ENCODE measurements around the gene SLC17A8.
"Not testable (repeated sequence)": the region's sequence is repeated elsewhere in the genome, so short reads cannot be mapped to it uniquely, and the experiment has no call there.

The SLC17A8 gene

GRCh38 chr12:100426145-100426544 lies 69.3 kb downstream of the SLC17A8 start:
- DNase-seq (ENCODE audit: low read depth, low spot score) = no peak

DNA sequence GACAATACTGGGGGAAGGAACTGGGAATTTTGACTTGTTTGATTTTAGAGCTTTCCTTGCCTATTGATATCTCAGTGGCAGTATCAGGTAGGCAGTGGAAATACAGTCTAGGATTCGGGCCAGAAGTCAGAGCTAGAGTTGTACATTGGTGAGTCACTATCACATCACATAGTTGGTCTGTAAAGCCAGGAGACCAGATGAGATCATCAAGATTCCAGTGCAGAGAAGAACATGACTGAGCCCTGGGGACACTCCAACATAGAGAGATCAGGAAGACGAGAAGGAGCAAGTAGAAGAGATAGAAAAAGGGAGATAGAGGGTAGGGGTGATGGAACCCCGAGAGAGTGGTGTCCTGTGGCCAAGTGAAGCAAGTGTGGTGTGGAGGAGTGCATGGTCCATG lies 70.2 kb downstream of the SLC17A8 start:
- peak; percentile 81 for DNase-seq (ENCODE audit: low read depth, low spot score)

GRCh38 chr12:100430251-100430650 lies 73.4 kb downstream of the SLC17A8 start:
- not testable (repeated sequence) for DNase-seq (ENCODE audit: low read depth, low spot score)

DNA sequence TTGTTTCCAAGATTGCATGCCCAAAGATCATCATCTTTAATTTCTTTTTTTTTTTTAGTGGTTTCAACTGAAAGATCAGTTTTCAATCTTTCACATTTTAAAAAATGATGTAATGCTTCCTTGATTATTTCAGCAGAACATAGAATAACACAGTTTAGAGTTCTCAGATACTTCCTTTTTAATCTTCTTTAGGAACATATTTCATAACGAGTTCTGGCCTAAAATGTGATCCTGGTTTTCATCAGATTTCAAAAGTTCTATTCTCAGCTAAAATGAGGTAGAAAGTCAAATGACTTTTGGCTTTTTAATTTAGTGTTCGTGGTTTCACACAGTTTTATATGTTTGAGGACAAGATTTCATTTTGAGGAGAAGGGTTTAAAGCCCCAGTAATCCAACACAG lies 76.8 kb downstream of the SLC17A8 start:
- DNase-seq (ENCODE audit: low read depth, low spot score) = no peak

DNA sequence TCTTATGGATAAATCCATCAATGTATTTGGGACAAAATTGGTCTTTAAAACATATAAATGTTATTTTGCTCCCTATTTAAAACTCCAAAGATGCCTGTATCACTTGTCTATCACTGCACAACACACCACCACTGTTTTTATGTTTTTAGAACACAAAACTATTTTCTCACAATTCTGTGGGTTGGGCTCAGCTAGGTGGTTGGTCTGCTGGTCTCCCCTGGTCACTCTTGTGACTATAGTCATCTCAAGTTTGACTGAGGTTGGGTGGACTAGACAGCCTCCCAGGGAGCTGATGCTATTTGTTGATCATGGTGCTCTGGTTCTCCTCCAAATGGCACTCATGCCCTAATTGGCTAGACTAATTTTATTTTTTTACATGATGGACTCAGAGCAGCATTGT lies 77.3 kb downstream of the SLC17A8 start:
- DNase-seq (ENCODE audit: low read depth, low spot score) = no peak

DNA sequence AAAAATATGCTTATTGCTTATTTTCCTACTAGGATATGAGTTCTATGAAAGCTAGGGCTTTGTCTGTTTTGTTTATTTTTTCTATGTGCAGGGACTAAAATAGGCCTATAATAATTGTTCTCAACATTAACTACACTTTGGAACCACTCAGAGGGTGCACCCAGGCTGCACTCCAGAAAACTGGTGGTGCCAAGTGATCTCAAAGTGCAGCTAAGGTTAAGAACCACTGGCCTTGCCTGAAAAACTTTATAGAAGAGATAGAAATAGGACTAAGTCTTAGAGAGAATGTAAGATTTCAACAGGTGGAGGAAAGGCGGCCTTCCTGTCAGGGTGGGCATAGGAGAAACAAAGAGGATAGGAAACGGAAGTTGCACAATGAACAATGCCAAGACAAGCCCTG lies 79.1 kb downstream of the SLC17A8 start:
- no peak for DNase-seq (ENCODE audit: low read depth, low spot score)

- peak; percentile 40 for DNase-seq (ENCODE audit: low read depth, low spot score)
These were observed 80.4 kb downstream of the SLC17A8 start for GRCh38 chr12:100437038-100437841.

DNA sequence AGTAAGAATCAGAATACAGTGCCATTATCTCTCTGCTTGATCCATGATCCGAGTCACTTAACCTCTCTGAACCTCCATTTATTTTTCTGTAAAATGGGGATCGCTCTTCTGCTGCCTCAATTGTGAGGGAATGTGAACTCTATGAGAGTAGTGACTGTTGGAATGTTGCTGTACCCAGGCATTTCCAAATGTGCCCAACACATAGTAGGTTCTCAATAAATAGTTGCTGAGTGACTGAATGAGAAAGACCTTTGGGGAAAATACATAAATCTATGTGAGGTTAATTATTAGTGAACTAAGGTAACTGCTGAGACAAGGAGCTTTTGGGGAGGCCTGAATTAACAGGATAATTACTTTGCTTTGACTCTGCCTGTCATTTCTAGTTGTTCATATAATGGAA lies 82.9 kb downstream of the SLC17A8 start:
- no peak for DNase-seq (ENCODE audit: low read depth, low spot score)

- DNase-seq (ENCODE audit: low read depth, low spot score) = peak; percentile 16
These were observed 85.5 kb downstream of the SLC17A8 start for GRCh38 chr12:100442403-100442802.

DNA sequence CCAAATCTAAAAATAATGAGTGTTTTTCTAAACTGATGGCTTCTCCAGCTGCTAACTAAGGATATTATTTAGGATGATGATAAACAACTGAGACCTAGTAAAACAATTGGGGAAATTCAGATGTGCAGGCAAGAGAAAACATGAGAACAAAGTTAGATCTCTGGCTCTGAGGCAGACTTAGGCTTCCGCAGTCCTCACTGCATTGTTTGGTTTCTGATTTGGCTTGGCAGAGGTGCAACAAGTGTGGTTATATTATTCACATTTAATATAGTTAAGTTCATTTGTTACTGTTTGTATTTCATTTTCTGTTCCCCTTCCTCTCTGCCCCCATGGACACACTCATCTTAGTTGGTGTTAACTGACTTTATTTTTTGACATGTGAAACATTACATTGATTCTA lies 86.6 kb downstream of the SLC17A8 start:
- peak; percentile 16 for DNase-seq (ENCODE audit: low read depth, low spot score)

DNA sequence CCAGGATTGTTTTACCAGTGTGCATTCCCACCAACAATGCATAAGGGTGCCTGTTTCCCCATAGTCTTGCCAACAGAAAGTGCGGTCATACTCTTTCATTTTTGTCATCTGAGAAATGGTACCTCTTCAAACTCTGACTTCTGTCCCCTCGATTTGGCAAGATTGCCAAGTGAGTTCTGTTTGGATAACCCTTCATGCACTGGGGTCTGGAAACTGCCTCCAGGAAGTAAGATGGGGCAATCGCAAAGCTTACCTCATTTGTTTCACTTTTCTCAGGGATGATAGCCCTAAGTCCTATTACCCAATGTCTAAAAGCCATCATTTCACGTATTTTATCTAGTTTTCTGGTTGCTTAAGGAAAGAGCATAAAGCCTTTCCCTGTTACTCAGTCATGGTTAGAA lies 88.2 kb downstream of the SLC17A8 start:
- DNase-seq (ENCODE audit: low read depth, low spot score) = no peak

GRCh38 chr12:100447381-100447780 lies 90.5 kb downstream of the SLC17A8 start:
- DNase-seq (ENCODE audit: low read depth, low spot score) = peak; percentile 6

DNA sequence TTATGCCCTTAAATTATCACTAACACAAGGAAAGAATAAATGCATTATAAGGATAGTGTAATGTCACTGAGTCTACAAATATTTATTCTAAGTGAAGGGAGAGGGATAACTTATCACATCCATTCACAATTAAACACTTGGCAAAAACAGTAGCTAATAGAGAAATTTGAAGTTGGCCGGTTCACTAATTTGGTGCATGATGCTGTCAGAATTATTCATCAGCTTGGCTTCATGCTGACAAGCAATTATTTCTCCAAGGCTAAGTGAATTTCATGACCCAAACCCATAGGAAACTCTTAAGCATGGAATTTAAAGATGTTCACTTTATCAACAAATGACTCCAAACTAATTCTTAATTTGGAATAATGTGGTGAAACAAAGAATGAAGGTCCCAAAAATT lies 91.8 kb downstream of the SLC17A8 start:
- no peak for DNase-seq (ENCODE audit: low read depth, low spot score)

DNA sequence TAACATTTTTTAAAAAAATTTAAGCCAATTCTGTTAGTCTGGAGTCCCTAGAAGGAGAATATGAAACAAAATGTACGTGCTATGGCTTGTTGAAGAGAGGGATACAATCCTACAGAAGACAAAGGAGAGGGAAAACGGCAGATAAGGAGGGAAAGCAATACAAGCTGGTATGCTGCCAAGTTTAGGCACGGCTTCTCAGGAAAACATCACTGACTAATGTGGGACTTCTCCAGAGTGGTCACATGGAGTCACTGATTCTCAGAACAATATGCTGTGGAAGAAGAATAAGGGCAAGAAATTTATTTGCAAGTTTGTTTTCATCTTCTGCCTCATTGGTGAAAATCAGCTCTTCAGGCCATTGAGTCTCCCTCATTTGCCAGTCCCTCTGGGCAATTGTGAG lies 93.9 kb downstream of the SLC17A8 start:
- peak; percentile 25 for DNase-seq (ENCODE audit: low read depth, low spot score)

DNA sequence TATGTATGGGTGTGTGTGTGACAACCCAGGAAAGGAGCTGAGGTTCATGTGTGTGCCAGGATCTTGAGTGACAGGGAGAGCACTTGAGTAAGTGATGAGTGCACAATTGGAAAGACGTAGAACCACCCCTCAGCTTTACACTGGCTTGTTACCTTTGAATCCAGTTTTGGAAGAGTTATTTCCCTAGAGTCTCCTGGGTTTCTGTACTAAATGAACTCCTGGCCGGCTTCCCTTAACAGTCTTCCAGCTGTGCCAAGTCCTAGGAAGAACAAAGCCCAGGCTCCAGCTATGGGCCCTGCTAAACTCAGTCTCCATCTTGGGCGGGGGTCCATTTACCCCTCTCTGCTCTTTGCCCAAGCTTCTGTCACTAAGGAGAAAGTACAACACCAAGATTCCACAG lies 97.1 kb downstream of the SLC17A8 start:
- peak; percentile 11 for DNase-seq (ENCODE audit: low read depth, low spot score)

DNA sequence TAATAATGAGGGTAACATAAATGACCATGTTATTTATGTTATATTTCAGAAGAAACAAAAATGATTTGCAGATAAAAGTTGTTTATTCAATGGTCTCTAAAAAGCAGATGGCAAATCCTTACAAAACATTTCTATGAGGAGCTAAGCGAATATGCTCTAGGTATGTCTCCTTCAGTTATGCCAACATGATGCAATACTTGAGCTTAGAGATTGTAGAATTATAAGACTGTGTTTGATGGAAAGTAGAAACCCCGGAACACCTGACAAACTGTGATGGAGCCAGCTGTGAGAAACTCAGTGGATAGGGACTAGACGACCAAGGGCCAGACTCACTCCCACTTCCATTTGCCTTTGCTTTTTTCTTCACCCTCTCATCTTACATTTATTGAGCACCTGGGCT lies 99.0 kb downstream of the SLC17A8 start:
- no peak for DNase-seq (ENCODE audit: low read depth, low spot score)

- no peak for DNase-seq (ENCODE audit: low read depth, low spot score)
These were observed 101.3 kb downstream of the SLC17A8 start for GRCh38 chr12:100458191-100458590.

- peak; percentile 57 for DNase-seq (ENCODE audit: low read depth, low spot score)
These were observed 103.8 kb downstream of the SLC17A8 start for GRCh38 chr12:100460702-100461101.

DNA sequence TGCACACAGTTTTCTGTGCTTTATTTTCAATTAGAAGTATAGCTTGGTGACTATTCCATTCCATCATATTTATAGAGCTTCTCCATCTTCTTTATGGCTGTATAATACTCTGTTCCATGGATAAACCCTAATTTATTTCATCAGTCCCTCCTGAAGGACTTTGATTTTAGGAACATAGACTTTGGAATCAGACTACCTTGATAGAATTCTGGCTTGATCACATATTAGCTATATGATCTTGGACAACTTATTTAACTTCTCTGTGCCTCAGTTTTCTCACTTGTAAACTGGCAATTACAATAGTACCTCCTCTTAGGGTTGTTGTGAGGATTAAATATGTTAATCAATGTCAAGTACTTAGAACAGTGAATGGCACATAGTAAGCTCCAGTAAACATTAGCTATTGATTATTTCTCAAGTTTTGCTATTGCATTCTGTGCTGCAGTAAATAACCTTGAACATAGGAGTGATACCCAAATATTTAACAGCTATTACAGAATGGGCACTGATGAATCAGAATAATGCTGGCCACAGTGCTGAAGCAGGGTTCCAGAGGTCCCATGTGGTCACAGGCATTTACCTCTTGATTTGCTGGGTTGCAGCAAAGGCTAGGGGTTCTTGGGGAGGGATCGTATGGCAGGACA lies 104.6 kb downstream of the SLC17A8 start:
- no peak for DNase-seq (ENCODE audit: low read depth, low spot score)

GRCh38 chr12:100463661-100464060 lies 106.8 kb downstream of the SLC17A8 start:
- DNase-seq (ENCODE audit: low read depth, low spot score) = no peak

DNA sequence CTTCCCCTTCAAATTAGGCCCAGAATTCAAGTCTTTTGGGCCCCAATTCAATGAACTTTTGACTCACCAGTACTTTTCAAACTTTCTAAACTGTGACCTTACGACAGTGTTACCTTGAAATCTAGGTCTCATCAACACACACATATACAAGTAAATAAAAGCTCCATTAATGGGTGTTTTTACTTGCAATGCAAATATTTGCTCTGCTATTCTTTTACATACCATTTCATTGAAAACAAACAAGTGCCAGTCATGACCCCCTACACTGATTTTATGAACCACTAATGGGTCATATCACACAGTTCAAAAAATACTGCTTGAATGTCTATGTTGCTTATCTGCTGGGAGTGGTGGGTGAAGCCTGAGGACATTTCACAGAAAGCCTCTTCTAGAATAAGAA lies 107.7 kb downstream of the SLC17A8 start:
- no peak for DNase-seq (ENCODE audit: low read depth, low spot score)

DNA sequence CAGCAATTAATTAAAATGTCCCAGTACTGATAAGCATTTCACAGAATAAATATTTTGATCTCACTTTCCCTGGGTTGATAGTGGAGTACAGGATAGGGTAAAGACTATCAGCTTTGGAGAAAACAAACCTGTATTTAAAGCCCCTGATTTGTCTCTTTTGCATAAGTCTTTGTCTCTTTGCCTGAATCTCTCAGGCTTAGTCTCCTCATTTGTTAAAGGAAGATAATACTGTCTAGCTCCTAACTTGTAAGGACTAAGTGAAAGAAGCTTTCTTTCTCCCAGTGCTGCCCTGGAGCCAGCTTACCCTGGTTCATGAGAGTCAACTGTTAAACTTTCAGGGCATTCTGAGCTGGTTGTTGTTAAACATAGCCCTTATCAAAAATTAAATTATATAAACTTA lies 111.3 kb downstream of the SLC17A8 start:
- no peak for DNase-seq (ENCODE audit: low read depth, low spot score)
